Esophagus muscularis mucosa (tissue), 4 donors: ENCODE data around the gene STOX1. TPM values are rescaled to one million over a fixed set of nuclear protein-coding genes. Genes with fewer than 3 reads are reported as not detected.
"Not testable (repeated sequence)": the region's sequence is repeated elsewhere in the genome, so short reads cannot be mapped to it uniquely, and the experiment has no call there.

Experiments used
- DNase-seq: peaks from one replicate; pipeline ENCODE4 v3.0.0-alpha.2; 2017; ENCODE audit errors: extremely low spot score
- H3K27ac ChIP-seq, 4 donors: fragments of 200-600 bp; sonication (generic); replicated peaks in 1 of 4; 1 replicate in 3 of 4; 2 replicates in 1 of 4; pipeline ENCODE4 v1.5.1; 2016 to 2019; ENCODE audit warnings: mild to moderate bottlenecking in 1 of 4
- H3K27me3 ChIP-seq, 4 donors: fragments of 200-600 bp; sonication (generic); one replicate each; pipeline versions ENCODE4 v1.5.1 to v1.6.0; 2016 to 2019
- H3K36me3 ChIP-seq, 4 donors: fragments of 200-600 bp; sonication (generic); one replicate each; pipeline ENCODE4 v1.5.1; 2016 to 2019
- H3K4me1 ChIP-seq, 4 donors: fragments of 200-600 bp; sonication (generic); one replicate each; pipeline ENCODE4 v1.5.1; 2016 to 2019
- H3K4me3 ChIP-seq, 4 donors: fragments of 200-600 bp; sonication (generic); 1 replicate in 2 of 4; 2 replicates in 2 of 4; pipeline ENCODE4 v1.5.1; 2016 to 2019; ENCODE audit warnings: mild to moderate bottlenecking in 4 of 4, moderate library complexity in 1 of 4
- H3K9me3 ChIP-seq, 4 donors: fragments of 200-600 bp; sonication (generic); 1 replicate in 3 of 4; 2 replicates in 1 of 4; pipeline ENCODE4 v1.5.1; 2016 to 2019
- CTCF ChIP-seq, 3 experiments: fragments of 200-600 bp in 2 of 3; fragments of 450-650 bp in 1 of 3; sonication (generic) in 2 of 3; IDR thresholded peaks; one replicate each; pipeline ENCODE4 v1.5.1; 2017 to 2019; ENCODE audit warnings: antibody characterized with exemption in 3 of 3, mild to moderate bottlenecking in 2 of 3, moderate library complexity in 1 of 3
- EP300 ChIP-seq: sonication (generic); formaldehyde crosslinking; IDR thresholded peaks from one replicate; pipeline ENCODE4 v1.6.1; 2017; ENCODE audit warnings: antibody characterized with exemption
- POLR2A ChIP-seq: fragments of 450-650 bp; IDR thresholded peaks from one replicate; pipeline ENCODE4 v1.6.1; 2017; ENCODE audit warnings: antibody characterized with exemption, moderate library complexity, mild to moderate bottlenecking, low read depth
- POLR2AphosphoS5 ChIP-seq, 2 donors: sonication (generic); formaldehyde crosslinking; IDR thresholded peaks; one replicate each; pipeline ENCODE4 v1.6.1; 2017; ENCODE audit warnings: antibody characterized with exemption in 2 of 2
- WGBS: methylation state at CpG from one replicate; pipeline ENCODE4 v1.1.5; 2018; 5-methylcytosine and 5-hydroxymethylcytosine counted together
- intact Hi-C: fragments of 100-400 bp; cut with DNase I; formaldehyde crosslinking; loops from one replicate; pipeline ENCODE4 v1.15.1; 2023
- total RNA-seq, 4 donors: library from RNA; depleted of rRNA; stranded (reverse); fragments of >200 nt; gene quantifications; one replicate each; pipeline versions ENCODE4 v1.1.0 to v1.2.1, GENCODE V29; 2016

STOX1 gene
- total RNA-seq, 4 donors from 2014 or later: 3.0 to 13.6 (median 10.0) TPM

DNA sequence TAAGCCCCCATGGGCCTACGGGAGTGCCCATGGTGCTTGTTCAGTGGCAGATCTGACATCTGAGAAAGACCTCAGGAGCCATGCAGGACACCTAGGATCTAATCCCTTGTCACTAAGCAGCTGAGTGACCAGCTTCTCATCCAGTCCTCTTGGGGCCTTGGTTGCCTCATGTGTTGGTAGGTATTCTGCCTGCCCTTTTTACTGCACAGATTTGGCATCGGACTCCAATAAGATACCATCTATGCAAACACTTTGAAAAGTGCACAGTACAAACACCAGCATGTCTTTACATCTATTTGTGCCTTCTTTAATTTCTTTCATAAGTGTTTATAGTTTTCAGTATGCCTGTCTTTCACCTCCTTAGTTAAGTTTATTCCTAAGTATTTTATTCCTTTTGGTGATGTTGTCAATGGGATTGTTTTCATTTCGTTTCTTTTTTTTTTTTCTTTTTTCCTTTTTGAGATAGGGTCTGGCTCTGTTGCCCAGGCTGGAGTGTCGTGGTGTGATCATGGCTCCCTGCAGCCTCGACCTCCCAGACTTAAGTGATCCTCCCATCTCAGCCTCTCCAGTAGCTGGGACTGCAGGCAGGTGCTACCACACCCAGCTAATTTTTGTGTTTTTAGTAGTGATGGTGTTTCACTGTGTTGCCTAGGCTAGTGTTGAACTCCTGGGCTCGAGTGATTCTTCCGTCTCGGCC, 10.4 kb downstream of the STOX1 start:
- H3K27ac ChIP-seq: no peak overlapping the region
- H3K27me3 ChIP-seq: no peaks in the 10 kb centered on the region
- H3K4me1 ChIP-seq: no peaks in the 10 kb centered on the region
- 92% methylated on average over 8 of the region's 8 CpGs for WGBS
- TF ChIP-seq POLR2AphosphoS5 (IDR thresholded peaks at IDR 0.05): no peak
- TF ChIP-seq CTCF (IDR thresholded peaks at IDR 0.05): no peak
- TF ChIP-seq EP300: no peak
- no peak for TF ChIP-seq POLR2A
- no peaks in the 10 kb centered on the region for H3K9me3 ChIP-seq
- no peak overlapping the region for H3K4me3 ChIP-seq
- no peaks in the 10 kb centered on the region for H3K36me3 ChIP-seq
- DNase-seq: no peak
- intact Hi-C loops: no loop called here

DNA sequence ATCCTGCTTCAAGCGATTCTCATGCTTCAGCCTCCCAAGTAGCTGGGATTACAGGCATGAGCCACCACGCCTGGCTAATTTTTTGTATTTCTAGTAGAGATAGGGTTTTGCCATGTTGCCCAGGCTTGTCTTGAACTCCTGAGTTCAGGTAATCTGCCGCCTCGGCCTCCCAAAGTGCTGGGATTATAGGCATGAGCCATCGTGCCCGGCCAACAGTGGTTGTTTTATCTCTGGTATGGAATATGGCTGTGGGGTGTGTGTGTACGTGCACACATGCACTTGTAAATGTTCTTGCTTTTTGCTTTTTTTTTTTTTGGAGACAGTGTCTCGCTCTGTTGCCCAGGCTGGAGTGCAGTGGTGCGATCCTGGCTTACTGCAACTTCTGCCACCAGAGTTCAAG, 13.3 kb downstream of the STOX1 start:
- H3K36me3 ChIP-seq, H3K27ac ChIP-seq, DNase-seq, H3K4me1 ChIP-seq, H3K27me3 ChIP-seq, intact Hi-C loops, H3K4me3 ChIP-seq, H3K9me3 ChIP-seq: not testable (repeated sequence)
- 95% methylated on average over 9 of the region's 9 CpGs for WGBS

- Histone ChIP-seq H3K9me3 (no peaks in the 10 kb centered on the region), H3K36me3 (no peaks in the 10 kb centered on the region), H3K27ac (no peak overlapping the region), H3K27me3 (no peaks in the 10 kb centered on the region), H3K4me3 (no peak overlapping the region), H3K4me1 (no peaks in the 10 kb centered on the region)
- no peak for TF ChIP-seq EP300
- no peak for TF ChIP-seq CTCF (IDR thresholded peaks at IDR 0.05)
- no peak for TF ChIP-seq POLR2AphosphoS5 (IDR thresholded peaks at IDR 0.05)
- TF ChIP-seq POLR2A: no peak
- DNase-seq: no peak
- WGBS: 92% methylated on average over 2 of the region's 2 CpGs
- intact Hi-C loops: no loop called here
Measured at GRCh38 chr10:68848281-68848680, 20.9 kb downstream of the STOX1 start.

DNA sequence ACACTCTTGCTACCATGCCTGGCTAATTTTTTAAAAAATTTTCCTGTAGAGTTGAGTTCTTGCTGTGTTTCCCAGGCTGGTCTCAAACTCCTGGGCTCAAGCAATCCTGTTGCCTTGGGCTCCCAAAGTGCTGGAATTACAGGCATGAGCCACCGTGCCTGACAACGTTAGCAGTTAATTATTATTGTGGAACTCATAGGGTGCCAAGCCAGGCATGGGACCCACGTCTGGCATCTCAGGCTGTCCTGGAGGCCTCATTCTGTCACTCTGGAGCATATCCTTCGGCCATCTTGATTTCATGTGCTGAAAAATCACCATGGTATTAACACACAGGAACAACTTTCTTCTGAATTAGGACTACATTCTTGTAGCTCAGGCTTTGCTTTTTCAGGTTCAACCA, 21.5 kb downstream of the STOX1 start:
- DNase-seq: no peak
- Histone ChIP-seq H3K4me3 (no peak overlapping the region), H3K9me3 (no peaks in the 10 kb centered on the region), H3K27ac (no peak overlapping the region), H3K4me1 (no peaks in the 10 kb centered on the region), H3K27me3 (no peaks in the 10 kb centered on the region), H3K36me3 (no peaks in the 10 kb centered on the region)
- 68% methylated on average over 4 of the region's 4 CpGs for WGBS
- intact Hi-C loops: no loop called here
- no peak for TF ChIP-seq CTCF (IDR thresholded peaks at IDR 0.05)
- TF ChIP-seq EP300: no peak
- no peak for TF ChIP-seq POLR2A
- TF ChIP-seq POLR2AphosphoS5 (IDR thresholded peaks at IDR 0.05): no peak

DNA sequence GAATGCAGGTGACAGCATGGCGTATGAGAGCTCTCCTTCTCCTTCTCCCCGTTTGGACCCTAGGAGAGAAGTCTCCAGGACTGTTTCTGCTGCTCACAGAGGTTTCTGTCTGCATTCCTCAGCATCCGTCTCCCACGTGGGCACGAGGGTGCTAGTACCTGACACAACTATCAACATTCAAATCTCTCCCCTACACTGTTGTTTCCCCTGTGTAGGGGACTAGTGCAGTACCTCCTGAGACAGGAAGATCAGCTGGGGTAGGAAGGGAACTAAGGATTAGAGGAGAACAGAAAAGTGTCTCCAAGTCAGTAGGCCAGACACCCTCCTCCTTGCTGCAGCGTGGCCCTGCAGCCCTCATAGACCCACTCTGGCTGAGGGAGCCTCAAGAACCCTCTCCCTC, 29.0 kb downstream of the STOX1 start:
- no peaks in the 10 kb centered on the region for H3K27me3 ChIP-seq
- DNase-seq: no peak
- WGBS: 77% methylated on average over 6 of the region's 6 CpGs
- intact Hi-C loops: no loop called here
- H3K9me3 ChIP-seq: peaks cover 0 to 9% (median 6%) of the 10 kb centered on the region in 4 donors
- H3K27ac ChIP-seq: no peak overlapping the region
- H3K4me1 ChIP-seq: peaks cover 0 to 14% (median 10%) of the 10 kb centered on the region in 4 donors
- TF ChIP-seq CTCF (IDR thresholded peaks at IDR 0.05): no peak
- no peak for TF ChIP-seq EP300
- no peak for TF ChIP-seq POLR2A
- TF ChIP-seq POLR2AphosphoS5 (IDR thresholded peaks at IDR 0.05): no peak
- no peak overlapping the region for H3K4me3 ChIP-seq
- no peaks in the 10 kb centered on the region for H3K36me3 ChIP-seq
